A549 (cell line): Measurements from ENCODE around the gene TPRX1. TPM values are rescaled to one million over a fixed set of nuclear protein-coding genes. Genes with fewer than 3 reads are reported as not detected.
"Not testable (repeated sequence)": the region's sequence is repeated elsewhere in the genome, so short reads cannot be mapped to it uniquely, and the experiment has no call there.

Source experiments
- ATAC-seq, 2 experiments: fragments of 200-7000 bp in 1 of 2; fragments of >200 bp in 1 of 2; cut with Nextera tagmentation in 1 of 2; cut with Tn5 transposase in 1 of 2; 3 replicates each; pipeline versions ENCODE4 v1.8.0 to v1.9.1; 2018 to 2020; ENCODE audit warnings: mild to moderate bottlenecking in 1 of 2, moderate library complexity in 1 of 2
- CTCF ChIA-PET: fragments of 300-600 bp; sonication (Branson Sonifier 250); formaldehyde crosslinking; extraction: SDS; loops from one replicate; lab custom pipeline; 2021; ENCODE audit warnings: antibody characterized with exemption, inconsistent platforms; lab: Yijun Ruan, JAX
- POLR2A ChIA-PET: fragments of 350-600 bp; formaldehyde crosslinking; extraction: SDS; loops from one replicate; lab custom pipeline; 2021; ENCODE audit warnings: antibody characterized with exemption, inconsistent platforms; lab: Yijun Ruan, JAX
- DNase-seq, 2 experiments: peaks; one replicate each; pipeline versions ENCODE4 v3.0.0 to v3.0.0-alpha.2; 2011 to 2016; ENCODE audit warnings: low read depth in 1 of 2, low spot score in 1 of 2
- FAIRE-seq: peaks from 2 replicates; lab custom pipeline; 2011; peaks lifted over from hg19 to GRCh38; lab: Jason Lieb, UNC
- H3K27ac ChIP-seq, 2 experiments: fragments of >200 bp; sonication (Bioruptor Twin); formaldehyde crosslinking; 3 replicates each; pipeline ENCODE4 v1.5.1; 2016 to 2017
- H3K4me1 ChIP-seq: fragments of >200 bp; sonication (Bioruptor Twin); formaldehyde crosslinking; 3 replicates; pipeline ENCODE4 v1.6.1; 2016
- H3K4me2 ChIP-seq: fragments of >200 bp; sonication (Bioruptor Twin); formaldehyde crosslinking; 3 replicates; pipeline ENCODE4 v1.6.1; 2016
- H3K4me3 ChIP-seq: fragments of >200 bp; sonication (Bioruptor Twin); formaldehyde crosslinking; 3 replicates; pipeline ENCODE4 v1.5.1; 2016
- H3K9me3 ChIP-seq: fragments of >200 bp; sonication (Bioruptor Twin); formaldehyde crosslinking; 3 replicates; pipeline ENCODE4 v1.6.1; 2016
- CEBPB ChIP-seq, 2 experiments: fragments of >200 bp in 1 of 2; sonication (Bioruptor Twin) in 1 of 2; formaldehyde crosslinking in 1 of 2; IDR thresholded peaks; 2 replicates each; pipeline ENCODE4 v1.6.1; 2012 to 2016
- ESRRA ChIP-seq: fragments of 150-350 bp; IDR thresholded peaks from 2 replicates; pipeline ENCODE4 v1.6.1; 2014; ENCODE audit warnings: mild to moderate bottlenecking, low read length, borderline replicate concordance
- FOSL2 ChIP-seq, 2 experiments: fragments of 450-650 bp in 1 of 2; fragments of >200 bp in 1 of 2; sonication (Bioruptor Twin) in 1 of 2; formaldehyde crosslinking; IDR thresholded peaks; 2 replicates each; pipeline versions ENCODE4 v1.5.0 to v1.6.1; 2016 to 2020; ENCODE audit warnings: mild to moderate bottlenecking in 1 of 2, moderate library complexity in 1 of 2
- POLR2A ChIP-seq: IDR thresholded peaks from 2 replicates; pipeline ENCODE4 v1.6.1; 2012; ENCODE audit warnings: mild to moderate bottlenecking, low read length
- RAD21 ChIP-seq, 2 experiments: fragments of >200 bp in 1 of 2; sonication (Bioruptor Twin) in 1 of 2; formaldehyde crosslinking in 1 of 2; IDR thresholded peaks in 1 of 2; conservative IDR thresholded peaks in 1 of 2; 2 replicates in 1 of 2; 3 replicates in 1 of 2; pipeline ENCODE4 v1.6.1; 2012 to 2018; ENCODE audit warnings: inconsistent platforms in 1 of 2
- RNF2 ChIP-seq: fragments of 200-600 bp; sonication (generic); IDR thresholded peaks from 2 replicates; pipeline ENCODE4 v1.6.1; 2016; ENCODE audit warnings: low read depth, mild to moderate bottlenecking, antibody characterized with exemption, moderate library complexity, borderline replicate concordance
- SMC3 ChIP-seq: fragments of >200 bp; sonication (Bioruptor Twin); formaldehyde crosslinking; IDR thresholded peaks from 3 replicates; pipeline ENCODE4 v1.6.1; 2018; ENCODE audit warnings: inconsistent platforms
- TP53 ChIP-seq: fragments of 250-450 bp; sonication (Bioruptor Pico); IDR thresholded peaks from 2 replicates; pipeline ENCODE4 v1.5.0; 2021; ENCODE audit warnings: mild to moderate bottlenecking, moderate library complexity
- WGBS: methylation state at CpG from one replicate; pipeline ENCODE4 v1.1.6; 2017; ENCODE audit errors: missing lambda C conversion rate; 5-methylcytosine and 5-hydroxymethylcytosine counted together
- polyA minus RNA-seq: library from RNA; depleted of rRNA, polyadenylated mRNA; stranded (reverse); fragments of >200 nt; gene quantifications from 2 replicates; pipeline ENCODE4 v1.2.3, GENCODE V29; 2011; rRNA and poly(A)+ RNA removed
- polyA plus RNA-seq, 4 experiments: library from polyadenylated mRNA; depleted of rRNA in 3 of 4; stranded (reverse); fragments of >200 nt; fragmentation: RNase III in 1 of 4; extraction: RNeasy Plus Mini Kit Qiagen cat#74134 plus additional on column Dnase treatment in 1 of 4; gene quantifications; 2 replicates in 3 of 4; 3 replicates in 1 of 4; pipeline ENCODE4 v1.2.3, GENCODE V29; 2011 to 2017
- TF ChIP-seq, protein P1 (sequence below): fragments of 150-350 bp; IDR thresholded peaks from 2 replicates; pipeline ENCODE4 v1.6.1; 2014; ENCODE audit warnings: low read depth, mild to moderate bottlenecking, low read length
- TF ChIP-seq, protein P2 (sequence below): IDR thresholded peaks from 2 replicates; pipeline ENCODE4 v1.6.1; 2012
- TF ChIP-seq, protein P3 (sequence below): fragments of >200 bp; sonication (Bioruptor Twin); formaldehyde crosslinking; IDR thresholded peaks from 3 replicates; pipeline ENCODE4 v1.5.1; 2016

TPRX1 gene, protein sequence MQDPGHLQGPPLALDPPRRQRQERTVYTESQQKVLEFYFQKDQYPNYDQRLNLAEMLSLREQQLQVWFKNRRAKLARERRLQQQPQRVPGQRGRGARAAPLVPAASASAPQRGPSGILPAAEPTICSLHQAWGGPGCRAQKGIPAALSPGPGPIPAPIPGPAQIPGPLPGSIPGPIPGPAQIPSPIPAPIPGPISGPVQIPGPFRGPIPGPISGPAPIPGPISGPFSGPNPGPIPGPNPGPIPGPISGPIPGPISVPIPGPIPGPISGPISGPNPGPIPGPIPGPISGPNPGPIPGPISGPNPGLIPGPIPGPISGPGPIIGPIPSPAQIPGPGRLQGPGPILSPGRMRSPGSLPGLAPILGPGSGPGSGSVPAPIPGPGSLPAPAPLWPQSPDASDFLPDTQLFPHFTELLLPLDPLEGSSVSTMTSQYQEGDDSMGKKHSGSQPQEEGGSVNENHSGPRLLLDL
- polyA plus RNA-seq (2011; rRNA removed) (not detected in 2 replicates), polyA plus RNA-seq (2017; fragmentation: RNase III; extraction: RNeasy Plus Mini Kit Qiagen cat#74134 plus additional on column Dnase treatment) (0.04 TPM in 1 of 3 replicates, not detected in the others), polyA minus RNA-seq (not detected in 2 replicates)
- 0.03 TPM in 1 of 2 replicates, not detected in the other for polyA plus RNA-seq (2012; cell fraction: cytosol; rRNA removed)
- not detected in 2 replicates for polyA plus RNA-seq (2012; cell fraction: nucleus; rRNA removed)

DNA sequence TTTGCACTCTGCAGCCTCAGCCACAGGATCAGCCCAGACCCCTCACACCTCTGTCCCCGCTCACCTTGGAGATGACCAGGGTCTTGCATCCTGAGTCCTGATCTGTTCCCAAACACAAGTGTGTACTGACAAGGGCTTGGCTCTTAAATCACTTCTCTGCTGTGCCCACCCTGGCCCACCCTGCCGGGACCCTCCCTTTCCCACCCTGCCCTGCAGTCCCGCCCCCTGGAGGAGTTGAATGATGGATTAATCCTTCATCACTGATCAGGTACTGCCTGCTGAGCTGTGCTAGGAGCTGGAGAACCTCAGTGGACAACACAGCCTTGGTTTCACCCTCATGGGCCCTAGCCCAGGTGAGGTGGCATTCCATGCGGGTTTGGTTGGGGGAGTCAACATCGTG lies at the start of gene TPRX1:
Gene TPRX1, minus strand, starts transcription at position 101 of the 400 bp plus-strand sequence. Its CDS starts 12 bp downstream, at position 89.
- not testable (repeated sequence) for DNase-seq, H3K4me1 ChIP-seq, H3K9me3 ChIP-seq, FAIRE-seq, H3K27ac ChIP-seq, H3K4me3 ChIP-seq, H3K4me2 ChIP-seq
- CTCF ChIA-PET: interaction anchor here (1.3 to 3.6 kb wide), 3 partner anchors 8 to 59 kb away, joined by 3 to 33 read pairs (median 19); no protein-coding TSS in a partner anchor
- POLR2A ChIA-PET: interaction anchor here (0.6 kb wide), 1 partner anchor 37 kb away, joined by 9 read pairs; no protein-coding TSS in a partner anchor
- WGBS: 27% methylated on average over 5 of the region's 5 CpGs
- ATAC-seq: peak; percentile 43 to 44; a peak in 4 of 6 replicates

DNA sequence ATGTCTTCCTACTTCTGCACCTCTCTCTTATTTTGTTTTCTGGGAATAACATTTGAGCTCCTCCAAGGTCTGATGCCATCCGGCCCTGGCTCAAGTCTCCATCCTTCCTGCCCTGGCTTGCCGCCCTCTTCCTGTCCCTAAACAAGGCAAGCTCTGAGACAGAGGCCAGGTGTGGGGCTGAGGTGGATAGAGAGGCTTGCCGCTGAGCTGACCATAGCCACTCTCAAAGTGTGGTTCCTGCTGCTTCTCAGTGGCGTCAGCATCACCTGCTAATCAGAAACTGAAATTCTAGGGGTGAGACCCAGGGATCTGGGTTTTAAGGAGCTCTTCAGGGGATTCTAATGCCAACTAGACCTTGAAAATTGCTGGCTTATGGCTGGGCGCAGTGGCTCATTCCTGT lies 48.7 kb upstream of the TPRX1 start:
- FAIRE-seq (no peak), ATAC-seq (no peak), DNase-seq (no peak)
- Histone ChIP-seq H3K4me3 (no peak overlapping the region), H3K4me2 (no peak overlapping the region), H3K4me1 (peaks cover 2% of the 10 kb centered on the region), H3K9me3 (no peaks in the 10 kb centered on the region), H3K27ac (no peak overlapping the region)
- 65% methylated on average over 5 of the region's 5 CpGs for WGBS
- POLR2A ChIA-PET: no interaction called here
- CTCF ChIA-PET: interaction anchor here (0.8 to 22.4 kb wide), 5 partner anchors 13 to 416 kb away, joined by 3 to 330 read pairs (median 5); no protein-coding TSS in a partner anchor
- no peak for TF ChIP-seq FOSL2 (IDR thresholded peaks at IDR 0.05)
- TF ChIP-seq FOSL2 (CRISPR knock-in tag; IDR thresholded peaks at IDR 0.05): no peak
- TF ChIP-seq POLR2A: no peak
- TF ChIP-seq, protein P1, sequence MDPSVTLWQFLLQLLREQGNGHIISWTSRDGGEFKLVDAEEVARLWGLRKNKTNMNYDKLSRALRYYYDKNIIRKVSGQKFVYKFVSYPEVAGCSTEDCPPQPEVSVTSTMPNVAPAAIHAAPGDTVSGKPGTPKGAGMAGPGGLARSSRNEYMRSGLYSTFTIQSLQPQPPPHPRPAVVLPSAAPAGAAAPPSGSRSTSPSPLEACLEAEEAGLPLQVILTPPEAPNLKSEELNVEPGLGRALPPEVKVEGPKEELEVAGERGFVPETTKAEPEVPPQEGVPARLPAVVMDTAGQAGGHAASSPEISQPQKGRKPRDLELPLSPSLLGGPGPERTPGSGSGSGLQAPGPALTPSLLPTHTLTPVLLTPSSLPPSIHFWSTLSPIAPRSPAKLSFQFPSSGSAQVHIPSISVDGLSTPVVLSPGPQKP: no peak
- no peak for TF ChIP-seq TP53 (CRISPR knock-in tag)
- TF ChIP-seq ESRRA: no peak
- TF ChIP-seq, protein P2, sequence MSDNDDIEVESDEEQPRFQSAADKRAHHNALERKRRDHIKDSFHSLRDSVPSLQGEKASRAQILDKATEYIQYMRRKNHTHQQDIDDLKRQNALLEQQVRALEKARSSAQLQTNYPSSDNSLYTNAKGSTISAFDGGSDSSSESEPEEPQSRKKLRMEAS: no peak

DNA sequence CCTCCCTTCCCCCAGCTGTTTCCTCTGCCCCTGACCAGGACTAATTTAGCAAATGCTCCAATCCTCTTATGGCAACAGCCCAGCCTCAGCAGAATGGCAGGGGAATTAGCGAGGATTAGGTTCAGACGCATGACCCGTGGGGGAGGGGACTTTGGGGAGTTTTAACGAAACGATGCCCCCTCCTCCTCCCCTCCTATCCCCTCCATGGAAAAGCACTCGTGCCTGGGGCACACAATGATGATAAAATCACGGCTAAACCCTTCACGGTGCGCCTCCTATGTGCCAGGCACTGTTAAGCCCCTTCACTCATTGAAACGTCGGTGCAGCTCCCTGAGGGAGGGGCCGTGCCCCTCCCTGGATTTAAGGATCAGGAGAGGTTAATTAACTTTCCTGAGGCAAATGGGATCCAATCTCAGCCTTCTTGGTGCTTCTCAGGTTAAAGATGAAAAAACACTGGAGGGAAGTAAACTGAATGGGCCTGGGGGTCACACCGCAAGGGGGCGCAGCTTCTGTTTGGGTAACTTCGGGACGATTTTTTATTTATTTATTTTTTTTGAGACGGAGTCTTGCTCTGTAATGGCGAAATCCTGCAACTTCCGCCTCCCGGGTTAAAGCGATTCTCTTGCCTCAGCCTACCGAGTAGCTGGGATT lies 44.6 kb upstream of the TPRX1 start:
- Histone ChIP-seq H3K4me1 (no peaks in the 10 kb centered on the region), H3K27ac (peak overlapping the region in 1 of 2 experiments; percentile 80; a peak in 3 of 6 replicates), H3K4me3 (peak overlapping the region; percentile 36), H3K4me2 (peak overlapping the region; percentile 59), H3K9me3 (no peaks in the 10 kb centered on the region)
- peak; percentile 65 to 73; a peak in 5 of 6 replicates for ATAC-seq
- ChIA-PET CTCF (interaction anchor here (0.7 to 22.4 kb wide), 28 partner anchors 9 to 429 kb away, joined by 3 to 330 read pairs (median 4); partner anchors contain the start of gene CRX), POLR2A (interaction anchor here (0.6 kb wide), 1 partner anchor 1026 kb away, joined by 3 read pairs; no protein-coding TSS in a partner anchor)
- DNase-seq: peak; percentile 47 to 82
- TF ChIP-seq RAD21 (conservative IDR thresholded peaks at IDR 0.05 in 1 of 2, IDR thresholded peaks at IDR 0.05 in 1 of 2): peak; percentile 32 to 33; a peak in 4 of 5 replicates
- TF ChIP-seq, protein P3, sequence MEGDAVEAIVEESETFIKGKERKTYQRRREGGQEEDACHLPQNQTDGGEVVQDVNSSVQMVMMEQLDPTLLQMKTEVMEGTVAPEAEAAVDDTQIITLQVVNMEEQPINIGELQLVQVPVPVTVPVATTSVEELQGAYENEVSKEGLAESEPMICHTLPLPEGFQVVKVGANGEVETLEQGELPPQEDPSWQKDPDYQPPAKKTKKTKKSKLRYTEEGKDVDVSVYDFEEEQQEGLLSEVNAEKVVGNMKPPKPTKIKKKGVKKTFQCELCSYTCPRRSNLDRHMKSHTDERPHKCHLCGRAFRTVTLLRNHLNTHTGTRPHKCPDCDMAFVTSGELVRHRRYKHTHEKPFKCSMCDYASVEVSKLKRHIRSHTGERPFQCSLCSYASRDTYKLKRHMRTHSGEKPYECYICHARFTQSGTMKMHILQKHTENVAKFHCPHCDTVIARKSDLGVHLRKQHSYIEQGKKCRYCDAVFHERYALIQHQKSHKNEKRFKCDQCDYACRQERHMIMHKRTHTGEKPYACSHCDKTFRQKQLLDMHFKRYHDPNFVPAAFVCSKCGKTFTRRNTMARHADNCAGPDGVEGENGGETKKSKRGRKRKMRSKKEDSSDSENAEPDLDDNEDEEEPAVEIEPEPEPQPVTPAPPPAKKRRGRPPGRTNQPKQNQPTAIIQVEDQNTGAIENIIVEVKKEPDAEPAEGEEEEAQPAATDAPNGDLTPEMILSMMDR: peak; percentile 97
- TF ChIP-seq SMC3: peak; percentile 45; the same call in 1 of the 3 replicates
- no peak for TF ChIP-seq TP53 (CRISPR knock-in tag)
- no peak for TF ChIP-seq RNF2
- TF ChIP-seq CEBPB (IDR thresholded peaks at IDR 0.05): peak in 1 of 2 experiments; percentile 38; a peak in 2 of 4 replicates
- TF ChIP-seq, all 56 proteins: peak for 4
- FAIRE-seq: peak; percentile 43
- 4% methylated on average over 21 of the region's 22 CpGs for WGBS
